OCI-LY3 (cell line): ENCODE results near the gene CPEB1.

Experiments used
- H2AFZ ChIP-seq: fragments of 200-600, 300-600 bp; shearing (Covaris generic); 2 replicates; pipeline ENCODE4 v1.6.0; 2014; ENCODE audit warnings: antibody characterized with exemption, low read depth, low read length
- H3K27ac ChIP-seq: fragments of 200-600, 300-600 bp; sonication (generic); 2 replicates; pipeline ENCODE4 v1.5.1; 2014; ENCODE audit warnings: mild to moderate bottlenecking, low read length, moderate library complexity, mixed read lengths
- H3K27me3 ChIP-seq: fragments of 200-600, 300-600 bp; sonication (generic); 2 replicates; pipeline ENCODE4 v1.6.1; 2014; ENCODE audit warnings: low read depth, low read length, mixed read lengths
- H3K36me3 ChIP-seq: fragments of 200-600, 300-600 bp; sonication (generic); replicated peaks from 2 replicates; pipeline ENCODE3; 2014; ENCODE audit warnings: low read depth, low read length, mixed read lengths
- H3K4me1 ChIP-seq: fragments of 300-600, 200-600 bp; sonication (generic); 2 replicates; pipeline ENCODE4 v1.6.1; 2014; ENCODE audit warnings: low read length, mixed read lengths
- H3K4me2 ChIP-seq: fragments of 200-600, 300-600 bp; sonication (generic); 2 replicates; pipeline ENCODE4 v1.6.1; 2014; ENCODE audit warnings: low read length, mixed read lengths
- H3K4me3 ChIP-seq: fragments of 300-600, 200-600 bp; sonication (generic); 2 replicates; pipeline ENCODE4 v1.5.1; 2014; ENCODE audit warnings: antibody characterized with exemption, mild to moderate bottlenecking, low read length, moderate library complexity
- H3K79me2 ChIP-seq: fragments of 300-600, 200-600 bp; shearing (Covaris generic); 2 replicates; pipeline ENCODE4 v1.6.1; 2014; ENCODE audit warnings: mild to moderate bottlenecking, low read length, mixed read lengths
- H3K9ac ChIP-seq: fragments of 300-600, 200-600 bp; shearing (Covaris generic); 2 replicates; pipeline ENCODE4 v1.6.0; 2014; ENCODE audit warnings: mild to moderate bottlenecking, low read length, moderate library complexity
- H3K9me3 ChIP-seq: fragments of 200-600, 300-600 bp; shearing (Covaris generic); 2 replicates; pipeline ENCODE4 v1.6.1; 2014; ENCODE audit warnings: low read length, mixed read lengths; ENCODE audit not compliant: insufficient read depth
- H4K20me1 ChIP-seq: fragments of 200-600, 300-600 bp; sonication (generic); 2 replicates; pipeline ENCODE4 v1.6.1; 2016; ENCODE audit warnings: low read length, mixed read lengths; ENCODE audit not compliant: insufficient read depth
- CTCF ChIP-seq: fragments of 200-600, 300-600 bp; sonication (generic); IDR thresholded peaks from 2 replicates; pipeline ENCODE4 v1.5.1; 2014; ENCODE audit warnings: antibody characterized with exemption, low read length, low read depth
- EZH2phosphoT487 ChIP-seq: fragments of 200-600 bp; shearing (Covaris generic); IDR thresholded peaks from 2 replicates; pipeline ENCODE4 v1.6.1; 2018; ENCODE audit warnings: antibody characterized with exemption, mixed run types, low read depth

Gene CPEB1

DNA sequence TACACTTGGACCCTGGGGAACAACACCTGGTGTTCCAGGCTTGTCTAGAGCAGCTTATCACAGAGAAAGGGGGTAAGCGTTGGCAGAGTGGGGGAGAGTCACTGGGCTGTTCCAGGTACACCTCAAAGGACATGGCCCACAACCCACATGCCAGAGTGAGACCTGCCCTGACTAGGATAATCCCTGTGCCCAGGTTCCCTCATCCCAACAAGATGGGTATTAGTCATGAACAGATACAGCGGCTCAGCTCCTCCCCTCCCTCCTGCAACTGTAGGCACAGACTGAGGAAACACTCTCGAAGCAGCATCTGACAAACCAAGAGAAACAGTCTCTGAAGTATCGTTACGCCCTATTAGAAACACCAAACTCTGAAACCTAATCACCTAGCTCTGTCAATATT is 74.9 kb downstream of the CPEB1 start:
- no peaks in the 10 kb centered on the region for H4K20me1 ChIP-seq
- H3K4me3 ChIP-seq: no peak overlapping the region
- H3K27ac ChIP-seq: no peak overlapping the region
- no peak overlapping the region for H2AFZ ChIP-seq
- peaks cover 21% of the 10 kb centered on the region for H3K27me3 ChIP-seq
- no peak overlapping the region for H3K4me2 ChIP-seq
- H3K79me2 ChIP-seq: no peaks in the 10 kb centered on the region
- no peaks in the 10 kb centered on the region for H3K36me3 ChIP-seq
- no peaks in the 10 kb centered on the region for H3K9me3 ChIP-seq
- H3K9ac ChIP-seq: no peak overlapping the region
- TF ChIP-seq EZH2phosphoT487: no peak
- TF ChIP-seq CTCF: no peak
- H3K4me1 ChIP-seq: no peaks in the 10 kb centered on the region

GRCh38 chr15:82571722-82572222 is 75.4 kb downstream of the CPEB1 start:
- Histone ChIP-seq H3K27me3 (peaks cover 21% of the 10 kb centered on the region), H4K20me1 (no peaks in the 10 kb centered on the region), H3K36me3 (no peaks in the 10 kb centered on the region), H3K9me3 (no peaks in the 10 kb centered on the region), H3K27ac (no peak overlapping the region), H3K4me1 (no peaks in the 10 kb centered on the region), H3K9ac (no peak overlapping the region), H2AFZ (no peak overlapping the region), H3K4me3 (no peak overlapping the region), H3K79me2 (no peaks in the 10 kb centered on the region), H3K4me2 (no peak overlapping the region)
- TF ChIP-seq CTCF (no peak), EZH2phosphoT487 (no peak)

- TF ChIP-seq EZH2phosphoT487 (no peak), CTCF (no peak)
- Histone ChIP-seq H2AFZ (no peak overlapping the region), H3K9ac (no peak overlapping the region), H3K4me2 (no peak overlapping the region), H4K20me1 (no peaks in the 10 kb centered on the region), H3K36me3 (no peaks in the 10 kb centered on the region), H3K9me3 (no peaks in the 10 kb centered on the region), H3K4me1 (no peaks in the 10 kb centered on the region), H3K79me2 (no peaks in the 10 kb centered on the region), H3K4me3 (no peak overlapping the region), H3K27me3 (peaks cover 18% of the 10 kb centered on the region), H3K27ac (no peak overlapping the region)
Observed at GRCh38 chr15:82570721-82571508, 76.2 kb downstream of the CPEB1 start.

GRCh38 chr15:82569834-82570233 is 77.3 kb downstream of the CPEB1 start:
- H2AFZ ChIP-seq: no peak overlapping the region
- H3K4me1 ChIP-seq: no peaks in the 10 kb centered on the region
- no peak overlapping the region for H3K27ac ChIP-seq
- no peak overlapping the region for H3K4me3 ChIP-seq
- H3K79me2 ChIP-seq: no peaks in the 10 kb centered on the region
- TF ChIP-seq CTCF: no peak
- no peak for TF ChIP-seq EZH2phosphoT487
- 0 out of 2 replicates have a peak, but pooled peaks cover 7% of the 10 kb centered on the region for H3K27me3 ChIP-seq
- no peaks in the 10 kb centered on the region for H4K20me1 ChIP-seq
- no peak overlapping the region for H3K9ac ChIP-seq
- no peaks in the 10 kb centered on the region for H3K36me3 ChIP-seq
- H3K9me3 ChIP-seq: no peaks in the 10 kb centered on the region
- H3K4me2 ChIP-seq: no peak overlapping the region
